ENCODE results near the gene ST7.

The ST7 gene

GRCh38 chr7:117138495-117138894 is 185.2 kb downstream of the ST7 start:
- H3K4me3 ChIP-seq (ENCODE audit: low read depth in 1 of 5, low read length in 5 of 5): no peak overlapping the region
- peaks cover 3 to 25% (median 8%) of the 10 kb centered on the region in 5 donors for H3K36me3 ChIP-seq (ENCODE audit: control insufficient read depth in 5 of 5, insufficient read depth in 5 of 5, low read length in 5 of 5)
- no peak overlapping the region for H3K9ac ChIP-seq (ENCODE audit: low read length in 5 of 5)
- H3K27ac ChIP-seq (ENCODE audit: low read depth, low read length): no peak overlapping the region
- H3K4me1 ChIP-seq (ENCODE audit: control insufficient read depth in 5 of 5, insufficient read depth in 5 of 5, low read length in 5 of 5): peaks cover 0 to 13% (median 0%) of the 10 kb centered on the region in 5 donors
- H3K9me3 ChIP-seq (ENCODE audit: control insufficient read depth in 5 of 5, low read length in 5 of 5): no peaks in the 10 kb centered on the region
- H3K27me3 ChIP-seq (ENCODE audit: control insufficient read depth in 5 of 5, insufficient read depth in 4 of 5, low read length in 5 of 5): no peaks in the 10 kb centered on the region

GRCh38 chr7:117138981-117139380 is 185.7 kb downstream of the ST7 start:
- Histone ChIP-seq H3K36me3 (ENCODE audit: control insufficient read depth in 5 of 5, insufficient read depth in 5 of 5, low read length in 5 of 5) (peaks cover 3 to 25% (median 8%) of the 10 kb centered on the region in 5 donors), H3K4me1 (ENCODE audit: control insufficient read depth in 5 of 5, insufficient read depth in 5 of 5, low read length in 5 of 5) (peaks cover 0 to 13% (median 0%) of the 10 kb centered on the region in 5 donors), H3K27me3 (ENCODE audit: control insufficient read depth in 5 of 5, insufficient read depth in 4 of 5, low read length in 5 of 5) (no peaks in the 10 kb centered on the region), H3K4me3 (ENCODE audit: low read depth in 1 of 5, low read length in 5 of 5) (no peak overlapping the region), H3K9ac (ENCODE audit: low read length in 5 of 5) (no peak overlapping the region), H3K27ac (ENCODE audit: low read depth, low read length) (no peak overlapping the region), H3K9me3 (ENCODE audit: control insufficient read depth in 5 of 5, low read length in 5 of 5) (no peaks in the 10 kb centered on the region)

GRCh38 chr7:117139397-117139984 is 186.2 kb downstream of the ST7 start:
- H3K4me1 ChIP-seq (ENCODE audit: control insufficient read depth in 5 of 5, insufficient read depth in 5 of 5, low read length in 5 of 5): peaks cover 0 to 9% (median 0%) of the 10 kb centered on the region in 5 donors
- H3K9me3 ChIP-seq (ENCODE audit: control insufficient read depth in 5 of 5, low read length in 5 of 5): no peaks in the 10 kb centered on the region
- H3K4me3 ChIP-seq (ENCODE audit: low read depth in 1 of 5, low read length in 5 of 5): no peak overlapping the region
- H3K9ac ChIP-seq (ENCODE audit: low read length in 5 of 5): no peak overlapping the region
- peaks cover 3 to 20% (median 4%) of the 10 kb centered on the region in 5 donors for H3K36me3 ChIP-seq (ENCODE audit: control insufficient read depth in 5 of 5, insufficient read depth in 5 of 5, low read length in 5 of 5)
- H3K27me3 ChIP-seq (ENCODE audit: control insufficient read depth in 5 of 5, insufficient read depth in 4 of 5, low read length in 5 of 5): no peaks in the 10 kb centered on the region
- no peak overlapping the region for H3K27ac ChIP-seq (ENCODE audit: low read depth, low read length)

GRCh38 chr7:117140921-117141320 is 187.6 kb downstream of the ST7 start:
- no peak overlapping the region for H3K4me3 ChIP-seq (ENCODE audit: low read depth in 1 of 5, low read length in 5 of 5)
- H3K4me1 ChIP-seq (ENCODE audit: control insufficient read depth in 5 of 5, insufficient read depth in 5 of 5, low read length in 5 of 5): peaks cover 0 to 6% (median 0%) of the 10 kb centered on the region in 5 donors
- H3K9ac ChIP-seq (ENCODE audit: low read length in 5 of 5): no peak overlapping the region
- no peaks in the 10 kb centered on the region for H3K9me3 ChIP-seq (ENCODE audit: control insufficient read depth in 5 of 5, low read length in 5 of 5)
- peaks cover 0 to 12% (median 3%) of the 10 kb centered on the region in 5 donors for H3K36me3 ChIP-seq (ENCODE audit: control insufficient read depth in 5 of 5, insufficient read depth in 5 of 5, low read length in 5 of 5)
- H3K27ac ChIP-seq (ENCODE audit: low read depth, low read length): no peak overlapping the region
- H3K27me3 ChIP-seq (ENCODE audit: control insufficient read depth in 5 of 5, insufficient read depth in 4 of 5, low read length in 5 of 5): no peaks in the 10 kb centered on the region

GRCh38 chr7:117143066-117143465 is 189.8 kb downstream of the ST7 start:
- Histone ChIP-seq H3K9me3 (ENCODE audit: control insufficient read depth in 5 of 5, low read length in 5 of 5) (no peaks in the 10 kb centered on the region), H3K4me3 (ENCODE audit: low read depth in 1 of 5, low read length in 5 of 5) (no peak overlapping the region), H3K36me3 (ENCODE audit: control insufficient read depth in 5 of 5, insufficient read depth in 5 of 5, low read length in 5 of 5) (peaks cover 0 to 8% (median 3%) of the 10 kb centered on the region in 5 donors), H3K27me3 (ENCODE audit: control insufficient read depth in 5 of 5, insufficient read depth in 4 of 5, low read length in 5 of 5) (no peaks in the 10 kb centered on the region), H3K27ac (ENCODE audit: low read depth, low read length) (no peak overlapping the region), H3K9ac (ENCODE audit: low read length in 5 of 5) (no peak overlapping the region), H3K4me1 (ENCODE audit: control insufficient read depth in 5 of 5, insufficient read depth in 5 of 5, low read length in 5 of 5) (peaks cover 0 to 8% (median 0%) of the 10 kb centered on the region in 5 donors)

- Histone ChIP-seq H3K27me3 (ENCODE audit: control insufficient read depth in 5 of 5, insufficient read depth in 4 of 5, low read length in 5 of 5) (no peaks in the 10 kb centered on the region), H3K4me3 (ENCODE audit: low read depth in 1 of 5, low read length in 5 of 5) (no peak overlapping the region), H3K4me1 (ENCODE audit: control insufficient read depth in 5 of 5, insufficient read depth in 5 of 5, low read length in 5 of 5) (peaks cover 0 to 8% (median 0%) of the 10 kb centered on the region in 5 donors), H3K36me3 (ENCODE audit: control insufficient read depth in 5 of 5, insufficient read depth in 5 of 5, low read length in 5 of 5) (peaks cover 0 to 8% (median 0%) of the 10 kb centered on the region in 5 donors), H3K9ac (ENCODE audit: low read length in 5 of 5) (no peak overlapping the region), H3K27ac (ENCODE audit: low read depth, low read length) (no peak overlapping the region), H3K9me3 (ENCODE audit: control insufficient read depth in 5 of 5, low read length in 5 of 5) (no peaks in the 10 kb centered on the region)
Observed at GRCh38 chr7:117143580-117143979, 190.3 kb downstream of the ST7 start.

GRCh38 chr7:117145333-117145732 is 192.0 kb downstream of the ST7 start:
- Histone ChIP-seq H3K9me3 (ENCODE audit: control insufficient read depth in 5 of 5, low read length in 5 of 5) (no peaks in the 10 kb centered on the region), H3K4me3 (ENCODE audit: low read depth in 1 of 5, low read length in 5 of 5) (no peak overlapping the region), H3K27me3 (ENCODE audit: control insufficient read depth in 5 of 5, insufficient read depth in 4 of 5, low read length in 5 of 5) (no peaks in the 10 kb centered on the region), H3K27ac (ENCODE audit: low read depth, low read length) (no peak overlapping the region), H3K9ac (ENCODE audit: low read length in 5 of 5) (no peak overlapping the region), H3K36me3 (ENCODE audit: control insufficient read depth in 5 of 5, insufficient read depth in 5 of 5, low read length in 5 of 5) (peaks cover 0 to 4% (median 0%) of the 10 kb centered on the region in 5 donors), H3K4me1 (ENCODE audit: control insufficient read depth in 5 of 5, insufficient read depth in 5 of 5, low read length in 5 of 5) (peaks cover 0 to 8% (median 0%) of the 10 kb centered on the region in 5 donors)

GRCh38 chr7:117146059-117146458 is 192.8 kb downstream of the ST7 start:
- Histone ChIP-seq H3K36me3 (ENCODE audit: control insufficient read depth in 5 of 5, insufficient read depth in 5 of 5, low read length in 5 of 5) (peaks cover 0 to 4% (median 0%) of the 10 kb centered on the region in 5 donors), H3K9me3 (ENCODE audit: control insufficient read depth in 5 of 5, low read length in 5 of 5) (no peaks in the 10 kb centered on the region), H3K4me1 (ENCODE audit: control insufficient read depth in 5 of 5, insufficient read depth in 5 of 5, low read length in 5 of 5) (peaks cover 0 to 8% (median 0%) of the 10 kb centered on the region in 5 donors), H3K27me3 (ENCODE audit: control insufficient read depth in 5 of 5, insufficient read depth in 4 of 5, low read length in 5 of 5) (no peaks in the 10 kb centered on the region), H3K27ac (ENCODE audit: low read depth, low read length) (no peak overlapping the region), H3K9ac (ENCODE audit: low read length in 5 of 5) (no peak overlapping the region), H3K4me3 (ENCODE audit: low read depth in 1 of 5, low read length in 5 of 5) (no peak overlapping the region)

- Histone ChIP-seq H3K36me3 (ENCODE audit: control insufficient read depth in 5 of 5, insufficient read depth in 5 of 5, low read length in 5 of 5) (peaks cover 0 to 4% (median 0%) of the 10 kb centered on the region in 5 donors), H3K27me3 (ENCODE audit: control insufficient read depth in 5 of 5, insufficient read depth in 4 of 5, low read length in 5 of 5) (no peaks in the 10 kb centered on the region), H3K4me1 (ENCODE audit: control insufficient read depth in 5 of 5, insufficient read depth in 5 of 5, low read length in 5 of 5) (peaks cover 0 to 8% (median 0%) of the 10 kb centered on the region in 5 donors), H3K27ac (ENCODE audit: low read depth, low read length) (no peak overlapping the region), H3K9me3 (ENCODE audit: control insufficient read depth in 5 of 5, low read length in 5 of 5) (no peaks in the 10 kb centered on the region), H3K9ac (ENCODE audit: low read length in 5 of 5) (no peak overlapping the region), H3K4me3 (ENCODE audit: low read depth in 1 of 5, low read length in 5 of 5) (no peak overlapping the region)
Observed at GRCh38 chr7:117146511-117146910, 193.2 kb downstream of the ST7 start.

- Histone ChIP-seq H3K9ac (ENCODE audit: low read length in 5 of 5) (no peak overlapping the region), H3K4me3 (ENCODE audit: low read depth in 1 of 5, low read length in 5 of 5) (no peak overlapping the region), H3K36me3 (ENCODE audit: control insufficient read depth in 5 of 5, insufficient read depth in 5 of 5, low read length in 5 of 5) (no peaks in the 10 kb centered on the region), H3K27me3 (ENCODE audit: control insufficient read depth in 5 of 5, insufficient read depth in 4 of 5, low read length in 5 of 5) (no peaks in the 10 kb centered on the region), H3K4me1 (ENCODE audit: control insufficient read depth in 5 of 5, insufficient read depth in 5 of 5, low read length in 5 of 5) (peaks cover 0 to 4% (median 0%) of the 10 kb centered on the region in 5 donors), H3K27ac (ENCODE audit: low read depth, low read length) (no peak overlapping the region), H3K9me3 (ENCODE audit: control insufficient read depth in 5 of 5, low read length in 5 of 5) (no peaks in the 10 kb centered on the region)
Observed at GRCh38 chr7:117148971-117149370, 195.7 kb downstream of the ST7 start.

Measured in subcutaneous abdominal adipose tissue (tissue), 5 donors.